PC-9 (cell line): ENCODE results near the gene PACRG. TPM values are rescaled to one million over a fixed set of nuclear protein-coding genes. Genes with fewer than 3 reads are reported as not detected.

ENCODE experiments used
- BruUV-seq: library from RNA; stranded (reverse); fragments of 400-500 nt; replicated peaks from 2 replicates; lab custom pipeline; 2021; lab: Mats Ljungman, UMichigan
- CTCF ChIA-PET: fragments of 300-600 bp; sonication (Branson Sonifier 250); formaldehyde crosslinking; loops from one replicate; lab custom pipeline; 2022; ENCODE audit warnings: antibody characterized with exemption; lab: Charles Lee
- POLR2A ChIA-PET: fragments of 300-600 bp; sonication (Branson Sonifier 250); formaldehyde crosslinking; loops from one replicate; lab custom pipeline; 2022; ENCODE audit warnings: antibody characterized with exemption; ENCODE audit not compliant: unreplicated experiment; lab: Charles Lee
- DNase-seq, 2 experiments: peaks; one replicate each; pipeline versions ENCODE4 v3.0.0 to v3.0.0-alpha.2; 2015 to 2022; ENCODE audit warnings: mixed read lengths in 1 of 2
- H2AFZ ChIP-seq: fragments of 200-600 bp; sonication (generic); 2 replicates; pipeline ENCODE4 v1.8.1; 2017; ENCODE audit warnings: antibody characterized with exemption
- H3F3A ChIP-seq: fragments of 200-600 bp; sonication (generic); 2 replicates; pipeline ENCODE4 v1.8.1; 2017; ENCODE audit warnings: antibody characterized with exemption, mild to moderate bottlenecking, low read depth; ENCODE audit not compliant: insufficient read depth
- H3K27ac ChIP-seq: fragments of 200-600 bp; sonication (generic); 2 replicates; pipeline ENCODE4 v1.6.1; 2016; ENCODE audit warnings: mixed run types
- H3K27me3 ChIP-seq: fragments of 200-600 bp; sonication (generic); 2 replicates; pipeline ENCODE4 v1.6.1; 2016; ENCODE audit warnings: low read depth, mixed run types; ENCODE audit not compliant: insufficient read depth
- H3K36me3 ChIP-seq: fragments of 200-600 bp; sonication (generic); 2 replicates; pipeline ENCODE4 v1.6.1; 2016; ENCODE audit warnings: low read depth, mixed run types
- H3K4me1 ChIP-seq: fragments of 200-600 bp; sonication (generic); replicated peaks from 2 replicates; pipeline ENCODE4 v1.6.1; 2016; ENCODE audit warnings: mixed run types; ENCODE audit not compliant: insufficient read depth
- H3K4me2 ChIP-seq: fragments of 200-600 bp; sonication (generic); 2 replicates; pipeline ENCODE4 v1.6.1; 2017; ENCODE audit warnings: mixed run types
- H3K4me3 ChIP-seq: fragments of 200-600 bp; sonication (generic); 2 replicates; pipeline ENCODE4 v1.6.1; 2016; ENCODE audit warnings: mixed run types
- H3K79me2 ChIP-seq: fragments of 200-600 bp; sonication (generic); 2 replicates; pipeline ENCODE4 v1.6.1; 2017; ENCODE audit warnings: low read depth, mixed run types
- H3K9me2 ChIP-seq: fragments of 200-600 bp; sonication (generic); 2 replicates; pipeline ENCODE4 v1.8.1; 2017; ENCODE audit warnings: mild to moderate bottlenecking; ENCODE audit not compliant: insufficient read depth
- H3K9me3 ChIP-seq: fragments of 200-600 bp; sonication (generic); 2 replicates; pipeline ENCODE4 v1.8.1; 2016; ENCODE audit warnings: low read depth; ENCODE audit not compliant: insufficient read depth
- H4K20me1 ChIP-seq: fragments of 200-600 bp; sonication (generic); 2 replicates; pipeline ENCODE4 v1.8.1; 2017; ENCODE audit not compliant: insufficient read depth
- EZH2 ChIP-seq: fragments of 200-600 bp; sonication (generic); IDR thresholded peaks from 2 replicates; pipeline ENCODE4 v1.8.0; 2017; ENCODE audit warnings: antibody characterized with exemption, low read depth
- intact Hi-C: fragments of 100-400 bp; cut with micrococcal nuclease; formaldehyde crosslinking; loops from one replicate; pipeline ENCODE4 v1.10.0; 2022; ENCODE audit not compliant: unreplicated experiment
- total RNA-seq: library from RNA; stranded (reverse); gene quantifications from 2 replicates; pipeline ENCODE4 v1.2.3, GENCODE V29; 2021
- TF ChIP-seq, protein P1 (sequence below): fragments of 200-600 bp; sonication (generic); conservative IDR thresholded peaks from 2 replicates; pipeline ENCODE4 v1.6.1; 2017; ENCODE audit warnings: mixed run types, antibody characterized with exemption, mild to moderate bottlenecking, moderate library complexity

Gene PACRG
- total RNA-seq, 1 experiment from 2014 or later, result not detected

DNA sequence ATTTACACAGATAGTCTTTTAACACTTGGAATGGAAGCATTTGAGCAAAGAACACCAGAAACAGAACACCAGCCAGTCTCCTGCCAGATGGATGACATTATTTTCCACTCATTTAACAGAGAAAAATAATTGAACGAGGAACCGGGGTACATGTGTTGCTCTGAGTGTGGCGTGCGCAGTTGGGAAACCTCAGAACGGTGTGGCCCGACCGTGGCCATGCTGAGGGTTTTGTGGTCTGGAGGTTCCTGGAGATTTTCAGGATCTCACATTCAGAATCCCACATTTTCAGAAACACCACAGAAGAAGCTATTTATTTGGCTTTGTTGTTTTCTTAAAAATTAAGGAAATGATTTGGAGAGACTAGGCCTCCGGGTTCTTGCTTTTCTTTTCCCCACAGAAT, 559.9 kb downstream of the PACRG start:
- CTCF ChIA-PET, result no interaction called here
- Histone ChIP-seq H3K4me2 (no peak overlapping the region), H3K4me3 (no peak overlapping the region), H3K27ac (no peak overlapping the region), H2AFZ (no peak overlapping the region), H3K36me3 (no peaks in the 10 kb centered on the region), H3K79me2 (no peaks in the 10 kb centered on the region), H4K20me1 (no peaks in the 10 kb centered on the region), H3K27me3 (no peaks in the 10 kb centered on the region), H3F3A (0 out of 2 replicates have a peak, but pooled peaks cover 5% of the 10 kb centered on the region), H3K9me3 (no peaks in the 10 kb centered on the region), H3K4me1 (peaks cover 6% of the 10 kb centered on the region), H3K9me2 (no peaks in the 10 kb centered on the region)
- DNase-seq, result no peak
- TF ChIP-seq, protein P1, sequence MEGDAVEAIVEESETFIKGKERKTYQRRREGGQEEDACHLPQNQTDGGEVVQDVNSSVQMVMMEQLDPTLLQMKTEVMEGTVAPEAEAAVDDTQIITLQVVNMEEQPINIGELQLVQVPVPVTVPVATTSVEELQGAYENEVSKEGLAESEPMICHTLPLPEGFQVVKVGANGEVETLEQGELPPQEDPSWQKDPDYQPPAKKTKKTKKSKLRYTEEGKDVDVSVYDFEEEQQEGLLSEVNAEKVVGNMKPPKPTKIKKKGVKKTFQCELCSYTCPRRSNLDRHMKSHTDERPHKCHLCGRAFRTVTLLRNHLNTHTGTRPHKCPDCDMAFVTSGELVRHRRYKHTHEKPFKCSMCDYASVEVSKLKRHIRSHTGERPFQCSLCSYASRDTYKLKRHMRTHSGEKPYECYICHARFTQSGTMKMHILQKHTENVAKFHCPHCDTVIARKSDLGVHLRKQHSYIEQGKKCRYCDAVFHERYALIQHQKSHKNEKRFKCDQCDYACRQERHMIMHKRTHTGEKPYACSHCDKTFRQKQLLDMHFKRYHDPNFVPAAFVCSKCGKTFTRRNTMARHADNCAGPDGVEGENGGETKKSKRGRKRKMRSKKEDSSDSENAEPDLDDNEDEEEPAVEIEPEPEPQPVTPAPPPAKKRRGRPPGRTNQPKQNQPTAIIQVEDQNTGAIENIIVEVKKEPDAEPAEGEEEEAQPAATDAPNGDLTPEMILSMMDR, result no peak
- TF ChIP-seq EZH2, result no peak
- no TSS peak for BruUV-seq
- POLR2A ChIA-PET, result no interaction called here
- intact Hi-C loops, result no loop called here

DNA sequence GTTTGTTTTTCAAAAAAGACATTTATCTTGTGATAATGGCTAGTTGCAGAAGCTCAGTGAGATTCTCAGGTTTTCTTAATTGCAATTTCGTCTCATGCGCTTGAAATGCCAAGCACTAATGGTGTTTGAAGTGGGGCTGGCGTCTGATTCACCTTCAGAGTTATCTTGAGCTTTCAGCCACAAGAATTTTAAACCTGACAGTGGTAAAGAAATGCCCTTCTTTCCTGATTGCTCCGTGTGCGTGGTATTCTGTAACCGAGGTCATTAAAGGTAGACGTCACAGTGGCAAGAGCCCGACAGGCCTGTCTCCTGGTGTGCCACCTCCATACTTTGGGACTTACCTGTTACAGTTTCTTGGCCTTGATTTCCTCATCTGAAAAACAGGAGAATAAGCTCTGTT, 560.3 kb downstream of the PACRG start:
- Histone ChIP-seq H3K4me3 (no peak overlapping the region), H3K27me3 (no peaks in the 10 kb centered on the region), H2AFZ (no peak overlapping the region), H3K9me3 (no peaks in the 10 kb centered on the region), H3K4me1 (peaks cover 2% of the 10 kb centered on the region), H3K36me3 (no peaks in the 10 kb centered on the region), H4K20me1 (no peaks in the 10 kb centered on the region), H3K9me2 (no peaks in the 10 kb centered on the region), H3F3A (0 out of 2 replicates have a peak, but pooled peaks cover 3% of the 10 kb centered on the region), H3K27ac (no peak overlapping the region), H3K4me2 (no peak overlapping the region), H3K79me2 (no peaks in the 10 kb centered on the region)
- ChIA-PET CTCF (no interaction called here), POLR2A (no interaction called here)
- intact Hi-C loops, result no loop called here
- TF ChIP-seq, protein P1, result no peak
- TF ChIP-seq EZH2, result no peak
- BruUV-seq, result no TSS peak
- no peak for DNase-seq

DNA sequence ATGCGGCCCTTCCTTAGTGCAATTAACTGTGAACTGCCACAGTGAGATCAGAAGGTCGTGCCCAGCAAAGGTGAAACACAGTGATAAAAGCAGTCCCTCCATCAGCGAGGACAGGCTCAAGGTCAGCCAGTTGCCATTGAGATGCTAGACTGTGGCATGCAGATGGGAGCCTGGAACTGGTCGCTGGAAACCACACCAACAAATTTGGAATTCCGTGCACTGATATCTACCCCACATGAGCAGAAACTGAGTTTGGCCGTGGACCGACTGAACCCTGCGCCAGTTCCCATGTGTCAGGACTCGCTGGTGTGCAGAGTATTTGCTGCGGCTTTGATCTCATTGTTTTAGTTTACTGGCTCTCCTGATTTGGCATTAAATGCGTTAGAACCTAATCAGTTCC, 561.1 kb downstream of the PACRG start:
- Histone ChIP-seq H3K4me2 (no peak overlapping the region), H3K79me2 (no peaks in the 10 kb centered on the region), H3K27me3 (no peaks in the 10 kb centered on the region), H3K27ac (no peak overlapping the region), H3K4me3 (no peak overlapping the region), H3K4me1 (no peaks in the 10 kb centered on the region), H3K9me3 (no peaks in the 10 kb centered on the region), H3K36me3 (no peaks in the 10 kb centered on the region), H2AFZ (no peak overlapping the region), H3F3A (0 out of 2 replicates have a peak, but pooled peaks cover 3% of the 10 kb centered on the region), H3K9me2 (no peaks in the 10 kb centered on the region), H4K20me1 (no peaks in the 10 kb centered on the region)
- intact Hi-C loops, result no loop called here
- no TSS peak for BruUV-seq
- ChIA-PET CTCF (no interaction called here), POLR2A (no interaction called here)
- TF ChIP-seq, protein P1, result no peak
- no peak for TF ChIP-seq EZH2
- no peak for DNase-seq
